HG02610 (cell line): ENCODE measurements around the gene DIP2C.
"Not testable (repeated sequence)": the region's sequence is repeated elsewhere in the genome, so short reads cannot be mapped to it uniquely, and the experiment has no call there.

Experiments used
- ATAC-seq: cut with Tn5 transposase; IDR thresholded peaks from one replicate; pipeline ENCODE4 v1.9.1; 2021; ENCODE audit warnings: mild to moderate bottlenecking, moderate library complexity; ENCODE audit not compliant: unreplicated experiment

The DIP2C gene

DNA sequence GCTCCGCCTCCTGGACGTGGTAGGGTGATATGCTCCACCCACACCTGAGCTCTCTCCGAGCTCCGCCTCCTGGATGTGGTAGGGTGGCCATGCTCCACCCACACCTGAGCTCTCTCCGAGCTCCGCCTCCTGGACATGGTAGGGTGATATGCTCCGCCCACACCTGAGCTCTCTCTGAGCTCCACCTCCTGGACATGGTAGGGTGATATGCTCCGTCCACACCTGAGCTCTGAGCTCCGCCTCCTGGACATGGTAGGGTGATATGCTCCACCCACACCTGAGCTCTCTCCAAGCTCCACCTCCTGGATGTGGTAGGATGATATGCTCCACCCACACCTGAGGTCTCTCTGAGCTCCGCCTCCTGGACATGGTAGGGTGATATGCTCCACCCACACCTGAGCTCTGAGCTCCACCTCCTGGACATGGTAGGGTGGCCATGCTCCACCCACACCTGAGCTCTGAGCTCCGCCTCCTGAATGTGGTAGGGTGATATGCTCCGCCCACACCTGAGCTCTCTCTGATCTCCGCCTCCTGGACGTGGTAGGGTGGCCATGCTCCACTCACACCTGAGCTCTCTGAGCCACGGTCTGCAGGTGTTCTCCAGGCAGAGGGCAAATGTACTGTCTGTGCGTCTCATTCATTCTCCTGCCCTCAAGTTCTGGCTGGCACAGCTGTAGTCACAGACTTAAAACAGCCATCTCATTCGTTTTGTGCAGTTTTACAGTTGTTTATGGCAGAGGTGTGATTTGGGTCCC is 252.4 kb downstream of the DIP2C start:
- no peak for ATAC-seq

DNA sequence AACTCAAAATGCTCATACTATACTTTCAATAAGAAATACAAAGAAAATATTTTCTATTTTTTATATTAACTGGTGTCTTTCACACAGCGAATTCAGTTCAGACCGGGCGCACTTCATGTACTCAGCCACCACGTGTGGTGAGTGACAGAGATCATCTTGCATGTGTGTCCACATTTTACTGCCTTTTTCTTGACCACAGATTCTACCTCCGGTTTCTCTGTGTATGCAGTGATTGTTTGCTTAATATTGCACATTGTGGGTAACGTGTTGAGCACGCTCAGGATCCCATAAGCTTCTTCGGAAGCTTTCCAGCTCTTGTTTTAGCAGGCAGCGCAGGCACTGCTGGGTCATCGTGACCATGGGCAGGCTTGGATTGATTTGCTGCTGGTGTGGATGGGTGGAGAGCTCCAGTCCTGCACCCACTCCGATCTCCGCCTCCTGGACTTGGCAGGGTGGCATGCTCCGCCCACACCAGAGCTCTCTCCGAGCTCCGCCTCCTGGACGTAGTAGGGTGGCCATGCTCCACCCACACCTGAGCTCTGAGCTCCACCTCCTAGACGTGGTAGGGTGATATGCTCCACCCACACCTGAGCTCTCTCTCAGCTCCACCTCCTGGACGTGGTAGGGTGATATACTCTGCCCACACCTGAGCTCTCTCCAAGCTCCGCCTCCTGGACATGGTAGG is 253.3 kb downstream of the DIP2C start:
- ATAC-seq = no peak

GRCh38 chr10:435397-435796 is 254.1 kb downstream of the DIP2C start:
- no peak for ATAC-seq

GRCh38 chr10:429696-430095 is 259.8 kb downstream of the DIP2C start:
- no peak for ATAC-seq

GRCh38 chr10:427761-428519 is 261.5 kb downstream of the DIP2C start:
- ATAC-seq = no peak

DNA sequence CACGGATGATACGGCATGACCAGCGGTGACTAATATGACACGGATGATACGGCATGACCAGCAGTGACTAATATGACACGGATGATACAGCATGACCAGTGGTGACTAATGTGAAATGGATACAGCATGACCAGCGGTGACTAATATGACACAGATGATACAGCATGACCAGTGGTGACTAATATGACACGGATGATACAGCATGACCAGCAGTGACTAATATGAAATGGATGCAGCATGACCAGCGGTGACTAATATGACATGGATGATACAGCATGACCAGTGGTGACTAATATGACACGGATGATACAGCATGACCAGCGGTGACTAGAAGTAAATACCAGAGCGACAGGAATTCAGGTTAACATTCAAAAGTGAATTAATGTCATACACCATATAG is 264.1 kb downstream of the DIP2C start:
- not testable (repeated sequence) for ATAC-seq

- not testable (repeated sequence) for ATAC-seq
Observed at GRCh38 chr10:424724-425123, 264.7 kb downstream of the DIP2C start.

DNA sequence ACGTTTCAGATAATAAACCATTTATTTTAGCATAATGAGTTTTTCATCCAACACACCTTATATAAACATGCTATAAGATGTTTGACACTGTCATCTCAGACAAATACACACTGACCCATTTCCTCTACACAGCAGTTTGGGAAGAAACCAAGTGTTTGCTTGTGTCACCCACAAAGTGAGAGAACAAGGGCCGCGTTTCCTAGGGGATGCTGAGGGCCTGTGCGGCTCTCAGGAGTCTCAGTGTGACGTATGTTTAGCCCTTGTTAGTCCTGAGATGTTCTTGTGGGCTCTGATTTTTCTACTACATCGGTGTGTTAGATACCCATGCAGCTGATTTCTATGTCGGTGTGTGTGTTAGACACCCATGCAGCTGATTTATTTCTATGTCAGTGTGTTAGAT is 266.3 kb downstream of the DIP2C start:
- no peak for ATAC-seq

DNA sequence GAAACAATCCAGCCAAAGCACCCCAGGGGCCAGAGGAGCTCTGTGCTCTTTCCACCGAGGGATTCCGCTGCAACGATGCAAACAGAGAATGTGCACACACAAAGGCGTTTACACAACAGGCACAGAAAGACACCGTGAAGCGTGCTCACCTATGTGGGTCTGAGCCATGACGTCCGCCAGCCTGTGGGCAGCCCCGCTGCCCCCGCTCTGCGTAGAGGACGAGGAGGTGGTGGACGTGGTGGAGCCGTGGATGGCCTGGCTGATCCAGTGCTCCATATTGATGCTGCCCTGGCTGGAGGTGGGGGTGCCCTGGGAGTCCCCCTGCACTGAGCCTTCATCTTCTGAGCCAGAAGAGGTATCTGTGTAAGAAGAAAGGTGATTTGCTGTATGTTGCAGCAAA is 266.8 kb downstream of the DIP2C start:
- ATAC-seq = no peak

- no peak for ATAC-seq
Observed at GRCh38 chr10:422241-422640, 267.2 kb downstream of the DIP2C start.

GRCh38 chr10:421170-421569 is 268.3 kb downstream of the DIP2C start:
- ATAC-seq = no peak

- no peak for ATAC-seq
Observed at GRCh38 chr10:420154-421121, 269.0 kb downstream of the DIP2C start.

DNA sequence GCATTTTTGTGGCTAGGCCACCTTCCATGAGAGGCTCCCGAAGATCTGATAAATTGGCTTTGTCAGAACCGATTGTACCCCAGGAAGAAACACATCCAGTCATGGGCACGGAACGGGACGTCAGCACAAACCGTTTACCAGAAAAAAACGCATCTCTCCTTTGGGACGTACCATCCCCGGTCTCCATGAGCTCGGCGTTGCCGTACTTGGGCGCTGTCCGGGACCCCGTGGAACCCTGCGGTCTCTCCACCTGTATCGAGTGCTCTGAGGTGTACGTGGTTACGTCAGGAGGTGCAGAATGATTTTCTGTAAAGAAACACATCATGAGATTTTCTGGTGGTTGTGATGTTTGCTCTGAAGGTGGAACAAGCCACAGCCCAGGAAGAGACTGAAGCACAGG is 270.6 kb downstream of the DIP2C start:
- ATAC-seq = no peak

DNA sequence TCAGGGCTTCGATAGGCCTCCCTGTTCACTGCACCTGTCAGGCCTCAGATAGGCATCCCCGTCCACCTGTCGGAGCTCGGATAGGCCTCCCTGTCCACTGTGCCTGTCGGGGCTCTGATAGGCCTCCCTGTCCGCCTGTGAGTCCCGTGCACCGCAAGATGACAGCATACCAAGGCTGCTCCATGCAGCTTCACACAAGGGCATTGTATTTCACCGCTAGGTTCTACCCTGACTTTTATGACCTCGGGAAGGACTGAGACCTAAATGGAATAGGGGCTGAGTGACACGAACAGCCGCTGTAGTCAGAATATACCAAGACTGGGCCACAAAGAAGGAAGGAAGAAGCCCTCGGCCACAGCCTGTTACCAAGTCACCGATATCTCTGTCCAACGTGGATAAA is 271.2 kb downstream of the DIP2C start:
- no peak for ATAC-seq

DNA sequence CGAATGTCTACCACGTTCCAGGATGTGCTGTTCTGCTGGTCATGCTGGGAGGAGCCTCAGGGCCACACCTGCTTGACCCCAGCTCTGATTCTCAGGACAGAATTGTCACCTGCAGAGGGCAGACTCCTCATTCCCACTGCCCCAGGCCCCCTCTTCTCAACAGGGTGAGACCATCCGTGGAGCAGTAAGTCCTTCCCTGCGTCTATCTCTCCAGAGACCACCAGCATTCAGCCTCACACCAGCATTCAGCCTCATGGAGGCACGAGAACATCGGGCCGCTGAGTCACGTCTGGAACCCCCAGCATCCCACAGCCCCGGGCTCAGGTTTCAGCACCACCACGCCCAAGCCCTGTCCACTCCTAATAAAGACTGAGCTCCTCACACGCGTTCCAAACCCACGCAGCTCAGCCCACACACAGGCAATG is 273.4 kb downstream of the DIP2C start:
- ATAC-seq = no peak

- no peak for ATAC-seq
Observed at GRCh38 chr10:413662-414071, 275.8 kb downstream of the DIP2C start.

GRCh38 chr10:412109-412508 is 277.4 kb downstream of the DIP2C start:
- ATAC-seq = no peak

- ATAC-seq = no peak
Observed at GRCh38 chr10:411603-412002, 277.9 kb downstream of the DIP2C start.

DNA sequence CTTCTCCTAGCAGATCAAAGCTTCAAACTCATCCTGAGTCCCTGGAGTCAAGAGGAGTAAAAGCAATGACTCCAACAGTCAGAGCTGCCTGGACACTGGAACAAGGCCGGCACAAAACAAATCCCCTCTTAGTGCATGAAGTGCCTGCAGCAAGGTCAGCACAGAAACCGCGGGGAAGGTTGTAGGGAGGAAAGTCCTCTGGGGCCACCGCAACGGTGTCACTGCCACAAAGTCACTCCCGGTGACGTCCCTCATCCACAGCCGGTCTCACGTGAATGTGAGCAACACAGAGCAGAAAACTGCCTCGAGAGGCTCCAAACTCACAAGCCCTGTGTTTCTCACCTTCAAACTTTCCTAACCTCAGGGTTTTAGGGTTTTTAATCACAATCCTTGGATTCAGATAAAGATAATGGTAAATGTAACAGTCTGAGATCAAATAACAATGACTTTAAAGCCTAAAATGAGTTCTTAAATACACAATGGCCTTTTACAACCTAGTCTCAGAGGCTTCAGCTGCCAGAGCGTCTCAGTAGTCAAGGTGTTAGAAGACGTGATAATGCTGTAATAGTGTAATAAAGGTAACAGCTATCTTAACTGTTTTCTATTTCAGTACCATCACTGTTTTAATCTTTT is 279.9 kb downstream of the DIP2C start:
- ATAC-seq = no peak

GRCh38 chr10:408236-408635 is 281.2 kb downstream of the DIP2C start:
- no peak for ATAC-seq
